Nephron (organoid): ENCODE results near the gene HDAC4.

ENCODE experiments used
- H3K27ac Mint-ChIP-seq, 3 experiments: 2 replicates each; pipeline ENCODE4 v1.8.0; 2020; ENCODE audit warnings: mixed read lengths in 3 of 3, mild to moderate bottlenecking in 2 of 3, moderate library complexity in 1 of 3
- H3K27me3 Mint-ChIP-seq: 2 replicates; pipeline ENCODE4 v1.8.0; 2021; ENCODE audit warnings: low read depth, mild to moderate bottlenecking, moderate library complexity, mixed read lengths
- H3K36me3 Mint-ChIP-seq: 2 replicates; pipeline ENCODE4 v1.8.0; 2020; ENCODE audit warnings: low read depth, mixed read lengths
- H3K4me1 Mint-ChIP-seq: 2 replicates; pipeline ENCODE4 v1.8.0; 2020; ENCODE audit warnings: mixed read lengths
- H3K4me3 Mint-ChIP-seq, 3 experiments: 2 replicates each; pipeline ENCODE4 v1.8.0; 2020; ENCODE audit warnings: mild to moderate bottlenecking in 3 of 3, mixed read lengths in 3 of 3, moderate library complexity in 2 of 3
- H3K9me3 Mint-ChIP-seq: 2 replicates; pipeline ENCODE4 v1.8.0; 2020; ENCODE audit warnings: mixed read lengths
- CTCF ChIP-seq, 3 experiments: fragments of 200-600 bp; sonication (generic); IDR thresholded peaks; one replicate each; pipeline ENCODE4 v1.5.0; 2021; ENCODE audit warnings: antibody characterized with exemption in 3 of 3; ENCODE audit not compliant: unreplicated experiment in 3 of 3

HDAC4 gene

GRCh38 chr2:239365782-239366435 lies 34.9 kb downstream of the HDAC4 start:
- no peak for TF ChIP-seq CTCF (IDR thresholded peaks at IDR 0.05; ENCODE audit: unreplicated experiment in 3 of 3)
- no peaks in the 10 kb centered on the region for H3K9me3 Mint-ChIP-seq
- peak overlapping the region in 1 of 3 experiments; percentile 6 for H3K27ac Mint-ChIP-seq
- no peak overlapping the region for H3K4me3 Mint-ChIP-seq
- peaks cover under 1% of the 10 kb centered on the region for H3K27me3 Mint-ChIP-seq
- peaks cover 3% of the 10 kb centered on the region for H3K36me3 Mint-ChIP-seq
- peaks cover 19% of the 10 kb centered on the region for H3K4me1 Mint-ChIP-seq

DNA sequence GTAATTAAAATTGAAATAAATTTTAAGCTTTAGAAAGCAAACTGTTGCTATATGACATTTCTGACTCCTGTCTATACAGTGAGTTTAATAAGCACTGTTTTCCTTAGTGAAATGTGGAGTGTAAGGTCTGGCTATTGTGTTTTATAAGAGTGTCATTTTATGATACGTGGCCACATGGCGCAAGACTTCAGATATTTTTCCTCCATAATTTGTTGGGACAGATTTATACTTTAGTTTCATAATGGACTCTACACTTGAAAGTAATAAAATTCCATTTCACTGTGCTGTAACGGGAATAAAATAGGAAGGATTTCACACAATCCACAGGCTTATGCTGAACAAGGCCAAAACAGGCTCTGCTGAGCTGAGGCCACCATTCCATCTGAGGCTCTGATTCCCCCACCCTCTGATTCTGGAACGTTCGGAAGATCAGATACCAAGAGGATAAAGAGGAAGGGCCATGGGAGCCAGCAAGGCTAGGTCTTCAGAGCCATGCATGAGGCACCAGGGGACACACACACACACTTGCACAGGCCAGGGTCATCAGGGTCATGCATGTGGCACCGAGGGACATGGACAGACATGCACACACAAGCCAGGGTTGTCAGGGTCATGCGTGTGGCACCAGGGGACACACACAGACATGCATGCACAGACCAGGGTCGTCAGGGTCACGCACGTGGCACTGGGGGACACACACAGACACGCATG lies 35.6 kb downstream of the HDAC4 start:
- peaks cover 5% of the 10 kb centered on the region for H3K27me3 Mint-ChIP-seq
- no peak for TF ChIP-seq CTCF (IDR thresholded peaks at IDR 0.05; ENCODE audit: unreplicated experiment in 3 of 3)
- peaks cover 3% of the 10 kb centered on the region for H3K36me3 Mint-ChIP-seq
- peaks cover 19% of the 10 kb centered on the region for H3K4me1 Mint-ChIP-seq
- H3K9me3 Mint-ChIP-seq, result no peaks in the 10 kb centered on the region
- no peak overlapping the region for H3K4me3 Mint-ChIP-seq
- peak overlapping the region in 1 of 3 experiments; percentile 6 for H3K27ac Mint-ChIP-seq

DNA sequence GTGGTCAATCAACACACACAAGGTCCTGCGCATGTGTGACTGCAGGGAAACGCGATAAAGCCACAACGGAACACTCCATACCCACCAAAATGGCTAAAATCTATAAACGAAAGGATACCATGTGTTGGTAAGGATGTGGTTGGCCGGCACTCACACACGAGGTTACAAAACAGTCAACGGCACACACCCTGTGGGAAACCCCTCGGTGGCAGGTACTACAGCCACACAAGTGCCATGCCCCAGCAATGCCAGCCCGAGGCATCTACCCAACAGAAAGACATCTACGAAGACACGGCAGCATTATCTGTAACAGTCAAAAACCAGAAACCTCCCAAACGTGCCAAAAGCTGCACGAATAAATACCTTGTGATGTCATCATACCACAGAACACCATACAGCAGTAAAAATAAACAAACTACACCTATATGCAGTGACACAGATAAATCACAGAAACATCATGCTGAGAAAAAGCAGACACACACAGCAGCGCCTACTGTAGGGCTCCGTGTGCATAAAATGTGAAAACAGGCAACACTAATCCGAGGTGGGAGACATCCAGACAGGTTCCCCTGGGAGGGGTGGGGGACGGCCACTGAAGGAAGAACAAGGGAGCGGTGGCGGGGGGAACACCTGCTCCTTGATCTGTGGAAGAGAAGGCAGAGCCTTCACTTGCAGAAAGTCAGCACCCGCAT lies 36.7 kb downstream of the HDAC4 start:
- H3K27me3 Mint-ChIP-seq, result peaks cover 5% of the 10 kb centered on the region
- no peaks in the 10 kb centered on the region for H3K9me3 Mint-ChIP-seq
- H3K4me3 Mint-ChIP-seq, result no peak overlapping the region
- TF ChIP-seq CTCF (IDR thresholded peaks at IDR 0.05; ENCODE audit: unreplicated experiment in 3 of 3), result no peak
- peaks cover 12% of the 10 kb centered on the region for H3K4me1 Mint-ChIP-seq
- no peaks in the 10 kb centered on the region for H3K36me3 Mint-ChIP-seq
- H3K27ac Mint-ChIP-seq, result no peak overlapping the region

DNA sequence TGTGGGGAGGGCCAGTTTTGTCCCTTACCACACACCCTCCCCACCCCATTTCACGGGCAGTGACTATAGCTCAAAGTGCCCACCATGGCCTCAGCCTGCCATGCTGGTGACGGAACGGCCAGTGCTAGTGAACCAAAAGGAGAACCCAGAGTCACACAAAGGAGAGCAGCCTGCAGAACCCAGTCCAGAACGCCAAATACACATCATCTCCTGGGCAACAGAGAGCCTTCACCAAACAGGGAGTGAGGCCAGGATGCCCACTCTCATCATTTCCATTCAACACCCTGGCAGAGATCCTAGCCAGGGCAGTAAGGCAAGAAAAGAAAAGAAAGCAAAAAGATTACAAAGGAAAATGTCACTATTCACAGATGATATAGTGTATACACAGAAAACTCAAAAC lies 38.3 kb downstream of the HDAC4 start:
- Mint-ChIP-seq H3K27ac (no peak overlapping the region), H3K4me1 (peaks cover 12% of the 10 kb centered on the region), H3K27me3 (peaks cover 7% of the 10 kb centered on the region), H3K36me3 (peaks cover 5% of the 10 kb centered on the region), H3K9me3 (peaks cover 4% of the 10 kb centered on the region), H3K4me3 (no peak overlapping the region)
- TF ChIP-seq CTCF (IDR thresholded peaks at IDR 0.05; ENCODE audit: unreplicated experiment in 3 of 3), result no peak

- Mint-ChIP-seq H3K4me1 (peaks cover 8% of the 10 kb centered on the region), H3K4me3 (no peak overlapping the region), H3K27me3 (peaks cover 7% of the 10 kb centered on the region), H3K36me3 (peaks cover 8% of the 10 kb centered on the region), H3K9me3 (peaks cover 4% of the 10 kb centered on the region), H3K27ac (no peak overlapping the region)
- peak; percentile 32 to 41 (median 33) for TF ChIP-seq CTCF (IDR thresholded peaks at IDR 0.05; ENCODE audit: unreplicated experiment in 3 of 3)
Observed at GRCh38 chr2:239361311-239361642, 39.5 kb downstream of the HDAC4 start.
